Stimulated activated CD4-positive, alpha-beta T cell treated with anti-CD3 and anti-CD28 coated beads, Interleukin-1b, Interleukin-23, amount 100 ng/mL, for 48 hours (primary cell): Measurements from ENCODE around the gene MAFG.

Source experiments
- DNase-seq: peaks from one replicate; pipeline ENCODE4 v3.0.0-alpha.2; 2020

The MAFG gene

GRCh38 chr17:81907219-81908145 lies 20.1 kb downstream of the MAFG start:
- DNase-seq: no peak

- no peak for DNase-seq
Measured at GRCh38 chr17:81906476-81907218, 20.9 kb downstream of the MAFG start.

GRCh38 chr17:81905993-81906392 lies 21.5 kb downstream of the MAFG start:
- DNase-seq: no peak

GRCh38 chr17:81905424-81905875 lies 22.1 kb downstream of the MAFG start:
- DNase-seq: no peak

GRCh38 chr17:81904600-81905423 lies 22.7 kb downstream of the MAFG start:
- no peak for DNase-seq

GRCh38 chr17:81903896-81904599 lies 23.5 kb downstream of the MAFG start:
- no peak for DNase-seq

GRCh38 chr17:81903415-81903831 lies 24.1 kb downstream of the MAFG start:
- DNase-seq: no peak

- DNase-seq: no peak
Measured at GRCh38 chr17:81902653-81903414, 24.7 kb downstream of the MAFG start.

- DNase-seq: no peak
Measured at GRCh38 chr17:81902023-81902652, 25.4 kb downstream of the MAFG start, which contains the start of gene NPB. Gene NPB (plus strand): TSS chr17:81902238. CDS start chr17:81902278, 40 bp downstream.

GRCh38 chr17:81901167-81902022 lies 26.1 kb downstream of the MAFG start:
- DNase-seq: no peak

GRCh38 chr17:81900181-81900820 lies 27.2 kb downstream of the MAFG start:
- DNase-seq: no peak

- DNase-seq: no peak
Measured at GRCh38 chr17:81899514-81900166, 27.9 kb downstream of the MAFG start.

GRCh38 chr17:81898885-81899284 lies 28.6 kb downstream of the MAFG start:
- DNase-seq: no peak

GRCh38 chr17:81898029-81898866 lies 29.3 kb downstream of the MAFG start:
- no peak for DNase-seq

- no peak for DNase-seq
Measured at GRCh38 chr17:81895400-81895799, 32.1 kb downstream of the MAFG start.

- DNase-seq: no peak
Measured at GRCh38 chr17:81891303-81891552, 36.3 kb downstream of the MAFG start.

GRCh38 chr17:81890447-81891302 lies 36.9 kb downstream of the MAFG start:
- no peak for DNase-seq
